Epidermal melanocyte (primary cell): ENCODE data around the gene COL8A2.
A peak's percentile ranks its signal among the peaks of the same experiment; 100 is the strongest.

Experiments used
- DNase-seq: peaks from one replicate; pipeline ENCODE4 v3.0.0; 2011; ENCODE audit warnings: low spot score; ENCODE audit not compliant: insufficient read length

COL8A2 gene

DNA sequence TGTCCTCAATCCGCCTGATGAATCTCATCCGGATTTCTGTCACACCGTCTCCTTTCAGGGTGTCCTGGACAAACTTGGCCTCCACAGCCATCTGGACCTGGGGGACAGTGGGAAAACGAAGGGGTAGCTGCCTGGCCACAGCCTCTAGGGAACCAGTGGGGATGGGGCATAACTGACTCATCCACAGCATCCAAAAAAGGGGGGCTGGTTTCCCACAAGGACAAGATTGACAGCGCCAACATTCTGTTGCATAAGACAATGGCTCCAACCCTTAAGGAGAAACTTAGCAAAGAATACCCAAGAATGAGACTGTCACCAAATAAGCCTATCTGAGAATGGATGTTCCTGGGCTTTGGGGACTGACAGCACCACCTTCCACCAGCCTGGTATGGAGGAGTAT lies 12.2 kb upstream of the COL8A2 start:
- DNase-seq: no peak

DNA sequence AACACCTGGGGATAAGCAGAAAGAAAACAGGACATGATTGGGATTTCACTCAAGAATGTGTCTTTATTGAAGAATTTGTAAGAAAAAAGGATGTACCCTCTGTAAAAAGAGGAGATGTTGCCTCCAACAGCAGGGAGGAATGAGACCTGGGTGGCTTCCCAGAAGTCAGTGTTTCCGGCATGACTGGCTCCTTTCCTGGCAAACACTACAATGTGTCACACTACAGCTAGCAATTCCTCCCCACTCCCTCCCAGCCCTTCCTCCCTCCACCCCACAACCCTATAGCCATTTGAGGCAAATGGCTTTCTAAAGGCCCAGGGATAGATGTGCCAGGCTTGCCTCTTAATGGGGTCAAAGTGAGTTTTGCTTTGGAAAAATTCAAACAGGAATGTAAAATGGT lies 11.5 kb upstream of the COL8A2 start:
- peak; percentile 17 for DNase-seq

DNA sequence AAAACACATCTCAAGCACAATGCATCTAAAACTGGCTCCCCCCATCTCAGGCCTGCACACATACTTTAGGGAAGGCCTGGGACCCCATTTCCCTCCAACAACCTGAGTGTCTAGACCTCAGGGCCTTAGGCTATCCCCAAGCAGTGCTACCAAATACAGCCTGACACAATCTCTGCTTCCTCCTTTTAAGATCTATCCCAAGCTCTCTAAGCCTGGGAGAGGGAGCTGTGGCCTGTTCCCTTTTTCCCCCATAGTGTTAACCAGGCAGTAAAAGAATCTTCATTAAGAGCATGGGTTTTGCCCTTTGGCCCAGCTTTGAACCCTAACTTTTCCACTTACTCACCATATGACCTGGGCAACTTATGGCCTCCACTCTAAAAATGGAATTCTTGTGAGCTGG lies 10.8 kb upstream of the COL8A2 start:
- DNase-seq: peak; percentile 8

DNA sequence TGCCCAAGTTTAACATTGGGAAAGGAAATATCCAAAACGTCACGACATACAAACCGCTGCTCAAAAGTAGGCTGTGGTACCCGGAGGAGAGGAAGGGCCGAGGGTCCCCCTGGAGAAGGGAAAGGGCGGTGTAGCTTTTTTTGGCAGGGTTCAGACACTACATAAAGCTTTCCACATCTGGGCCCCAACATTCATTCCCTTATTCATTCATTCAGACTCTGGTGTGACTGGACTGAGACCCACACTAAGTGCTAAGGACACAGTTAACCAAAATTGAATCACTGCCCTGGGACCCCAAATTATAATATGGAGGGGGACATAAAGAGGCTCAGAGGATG lies 10.3 kb upstream of the COL8A2 start:
- DNase-seq: no peak

DNA sequence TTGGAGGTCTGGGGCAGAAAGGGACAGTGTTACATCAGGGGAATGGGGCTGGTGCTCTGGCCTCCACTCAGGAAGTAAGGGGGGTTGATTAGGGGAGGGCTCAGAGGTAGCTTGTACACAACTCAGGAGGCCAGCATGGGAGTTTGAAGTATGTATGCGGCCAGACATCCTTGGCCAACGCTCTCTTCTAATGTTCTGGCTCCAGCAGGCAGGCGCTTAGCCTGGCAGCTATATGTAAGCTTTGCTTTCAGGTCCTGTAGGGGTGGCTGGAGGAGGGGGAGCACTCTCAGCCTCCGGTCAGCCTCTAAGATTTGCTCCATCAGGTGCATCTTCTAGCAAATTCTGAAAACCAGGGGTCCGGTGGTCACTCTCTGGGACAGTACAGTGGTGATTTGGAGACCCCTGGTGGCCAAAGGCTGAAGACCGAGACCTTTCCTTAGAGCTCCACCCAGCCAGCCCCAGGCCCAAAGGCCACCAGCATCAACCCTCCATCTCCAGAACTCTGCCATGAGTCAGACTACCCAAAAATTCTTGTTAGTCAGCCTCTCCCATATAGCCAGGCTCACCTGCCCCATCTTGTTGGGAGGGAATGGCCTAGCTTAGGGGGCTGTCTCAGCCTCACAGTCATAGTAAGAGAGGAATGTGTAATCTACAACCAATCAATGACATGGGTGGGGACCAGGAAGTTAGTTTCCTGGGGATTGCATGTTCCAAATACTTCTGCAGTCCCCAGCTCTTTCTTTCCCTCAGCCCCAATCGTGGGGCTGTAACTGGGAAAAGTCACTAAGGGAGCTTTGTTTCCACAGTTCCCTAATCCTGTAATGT lies 9.7 kb upstream of the COL8A2 start:
- DNase-seq: peak; percentile 67

DNA sequence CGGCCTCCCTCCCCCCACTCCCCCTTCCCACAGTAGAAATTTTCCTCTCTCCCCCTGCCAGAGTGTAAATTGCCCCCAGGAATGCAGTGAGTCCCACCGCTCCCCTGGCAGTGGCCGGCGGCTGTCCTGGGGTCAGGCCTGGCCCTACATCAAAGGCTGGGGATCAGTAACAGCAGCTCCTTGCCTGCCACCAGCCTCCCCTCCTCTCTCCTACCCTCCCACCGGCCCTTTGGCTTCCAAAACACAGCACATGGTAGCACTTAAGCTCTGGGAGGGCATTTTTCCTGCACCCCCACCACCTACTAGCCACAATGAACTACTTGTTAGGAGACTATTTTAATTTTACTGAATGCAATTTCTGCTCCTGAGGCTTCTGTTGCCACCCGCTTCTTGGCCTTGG lies 9.0 kb upstream of the COL8A2 start:
- DNase-seq: peak; percentile 9

DNA sequence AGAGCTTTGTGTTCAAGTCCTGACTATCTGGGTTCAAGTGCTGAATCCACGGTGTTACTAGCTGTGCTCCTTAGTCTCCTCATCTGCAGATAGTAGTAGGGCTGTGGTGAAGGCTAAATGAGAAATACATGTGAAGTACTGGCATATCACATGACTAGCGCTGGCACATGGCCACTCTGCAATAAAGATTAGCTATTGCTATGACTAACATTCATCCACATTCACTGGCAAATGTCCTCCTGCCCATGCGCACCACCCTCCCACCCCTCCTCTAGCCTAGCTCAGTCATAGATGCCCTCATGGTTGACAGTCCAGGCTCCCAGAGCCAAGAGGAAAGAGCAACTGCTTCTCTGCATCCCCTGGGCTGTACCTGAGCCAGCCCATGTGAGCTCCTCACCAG lies 8.5 kb upstream of the COL8A2 start:
- DNase-seq: peak; percentile 87

DNA sequence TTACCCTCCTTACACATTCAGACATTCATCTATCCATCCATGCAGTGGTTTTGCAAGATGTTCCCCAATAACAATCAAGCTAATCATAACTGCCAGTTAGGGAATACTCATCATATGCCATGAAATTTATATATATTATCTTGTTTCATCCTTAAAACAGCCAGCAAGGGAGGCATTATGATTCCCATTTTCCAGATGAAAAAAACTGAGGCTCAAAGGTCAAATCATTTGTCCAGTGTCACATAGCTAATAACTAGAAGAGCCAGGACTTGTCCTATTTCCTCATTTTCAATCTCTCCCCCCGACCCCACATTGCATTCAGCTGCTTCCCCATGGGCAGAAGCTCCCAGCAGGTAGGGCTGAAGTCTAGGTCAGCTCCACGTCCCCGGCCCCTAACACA lies 7.0 kb upstream of the COL8A2 start:
- DNase-seq: no peak

DNA sequence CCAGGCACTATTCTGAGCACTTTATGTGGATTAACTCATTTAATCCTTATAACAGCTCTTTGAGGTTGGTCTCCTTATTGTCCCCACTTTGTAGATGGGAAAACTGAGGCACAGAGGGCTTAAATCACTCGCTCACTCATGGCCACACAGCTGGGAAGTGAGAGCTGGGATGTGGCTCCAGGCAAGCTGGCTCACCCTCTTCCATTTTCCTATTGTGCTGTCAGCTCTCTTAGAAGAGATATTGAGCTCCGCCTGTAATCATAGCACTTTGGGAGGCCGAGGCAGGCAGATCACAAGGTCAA lies 3.8 kb upstream of the COL8A2 start:
- DNase-seq: no peak

DNA sequence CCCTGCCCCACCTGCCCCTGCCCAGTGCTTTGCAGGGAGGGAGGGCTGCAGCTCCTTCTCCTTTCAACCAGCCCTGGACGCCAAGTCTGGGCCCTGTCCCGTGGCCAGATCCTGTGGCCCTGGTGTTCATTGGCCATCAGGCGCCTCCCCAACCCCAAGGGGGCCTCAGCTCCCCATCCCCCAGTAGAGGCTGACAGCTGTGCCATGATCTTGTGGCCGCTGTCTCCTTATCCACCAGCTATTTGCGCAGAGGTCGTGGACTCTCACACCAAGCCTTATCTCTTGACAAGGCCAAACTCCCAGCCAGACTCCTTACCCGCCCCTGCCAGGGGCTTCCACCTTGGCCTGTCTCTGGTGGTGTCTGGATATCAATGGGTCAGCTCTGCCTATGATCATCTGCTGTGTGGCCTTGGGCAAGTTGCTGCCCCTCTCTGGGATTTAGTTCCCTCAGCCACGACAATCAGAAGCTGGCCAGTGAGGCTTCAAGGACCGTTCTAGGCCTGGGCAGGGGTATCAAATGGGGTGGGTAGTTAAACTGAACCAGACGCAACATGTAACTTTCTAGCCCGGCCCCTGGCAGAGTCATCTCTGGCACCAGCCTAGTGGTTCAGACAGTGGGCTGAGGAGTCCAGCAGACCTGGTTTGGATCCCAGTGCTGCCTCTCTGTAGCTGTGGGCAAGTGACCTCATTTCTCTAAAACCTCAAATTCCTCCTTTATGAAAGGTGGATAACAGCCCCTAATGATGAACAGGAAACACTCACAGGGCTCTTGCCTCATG lies 3.3 kb upstream of the COL8A2 start:
- peak; percentile 14 for DNase-seq

DNA sequence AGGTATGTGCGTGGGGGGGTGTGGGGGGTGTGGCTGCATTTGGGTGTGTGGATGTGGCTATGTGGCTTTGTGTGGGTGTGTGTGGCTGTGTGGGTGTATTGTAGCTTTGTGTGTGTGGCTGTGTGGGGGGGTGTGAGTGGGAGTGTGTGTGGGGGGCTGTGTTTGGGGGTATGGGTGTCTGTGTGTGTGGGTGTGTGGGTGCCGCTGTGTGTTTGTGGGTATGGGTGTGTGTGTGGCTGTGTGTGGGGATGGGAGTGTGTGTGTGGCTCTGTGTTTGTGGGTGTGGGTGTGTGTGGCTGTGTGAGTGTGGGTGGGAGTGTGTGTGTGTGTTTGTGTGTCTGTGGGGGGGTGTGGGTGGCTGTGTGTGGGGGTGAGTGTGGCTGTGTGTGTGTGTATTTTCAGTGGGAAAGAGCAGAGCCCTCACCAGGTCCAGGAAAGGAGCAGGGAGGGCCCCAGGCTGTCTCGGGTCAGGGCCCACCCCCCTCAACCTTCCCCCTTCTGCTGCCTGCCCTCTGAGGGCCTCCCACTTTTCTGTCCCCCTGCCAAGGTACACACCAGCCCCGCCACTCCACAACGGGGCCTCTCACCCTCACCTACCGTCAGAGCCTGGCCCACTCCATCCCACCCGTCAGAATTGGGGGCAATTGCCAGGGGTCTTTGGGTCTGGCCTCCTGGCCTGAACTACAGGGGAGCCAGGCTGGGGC lies 1.9 kb upstream of the COL8A2 start:
- DNase-seq: peak; percentile 3

DNA sequence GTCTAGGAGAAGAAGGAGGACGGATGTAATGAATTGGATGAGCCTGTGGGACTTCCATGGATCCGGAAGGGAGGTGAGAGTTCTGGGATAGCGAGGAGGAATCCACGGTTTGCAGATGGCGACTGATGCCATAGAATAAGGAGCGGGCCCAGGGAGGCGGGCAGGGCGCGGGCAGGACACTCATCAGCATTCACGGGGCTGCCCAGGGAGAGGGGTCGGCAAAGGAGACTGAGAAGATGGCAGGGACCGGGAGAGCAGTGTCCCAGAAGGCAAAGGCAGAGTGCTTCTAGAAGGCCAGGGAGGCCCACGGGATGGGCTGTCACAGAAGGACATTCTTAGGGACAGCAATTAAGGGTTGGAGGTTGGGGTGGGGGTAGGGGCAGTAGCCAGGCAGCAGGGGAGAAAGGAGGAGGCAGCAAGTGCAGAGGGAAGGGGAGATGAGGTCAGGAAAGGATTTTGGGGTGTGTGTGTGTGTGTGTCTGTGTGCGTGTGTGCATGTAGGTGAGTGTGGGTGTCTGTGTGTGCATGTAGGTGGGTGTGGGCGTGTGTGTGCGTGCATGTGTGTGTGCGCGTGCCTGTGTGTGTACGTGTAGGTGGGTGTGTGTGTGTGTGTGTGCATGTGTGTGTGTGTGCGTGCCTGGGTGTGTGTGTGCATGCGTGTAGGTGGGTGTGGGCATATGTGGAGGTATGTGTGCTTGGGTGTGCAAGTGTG lies 1.1 kb upstream of the COL8A2 start:
- DNase-seq: peak; percentile 2

DNA sequence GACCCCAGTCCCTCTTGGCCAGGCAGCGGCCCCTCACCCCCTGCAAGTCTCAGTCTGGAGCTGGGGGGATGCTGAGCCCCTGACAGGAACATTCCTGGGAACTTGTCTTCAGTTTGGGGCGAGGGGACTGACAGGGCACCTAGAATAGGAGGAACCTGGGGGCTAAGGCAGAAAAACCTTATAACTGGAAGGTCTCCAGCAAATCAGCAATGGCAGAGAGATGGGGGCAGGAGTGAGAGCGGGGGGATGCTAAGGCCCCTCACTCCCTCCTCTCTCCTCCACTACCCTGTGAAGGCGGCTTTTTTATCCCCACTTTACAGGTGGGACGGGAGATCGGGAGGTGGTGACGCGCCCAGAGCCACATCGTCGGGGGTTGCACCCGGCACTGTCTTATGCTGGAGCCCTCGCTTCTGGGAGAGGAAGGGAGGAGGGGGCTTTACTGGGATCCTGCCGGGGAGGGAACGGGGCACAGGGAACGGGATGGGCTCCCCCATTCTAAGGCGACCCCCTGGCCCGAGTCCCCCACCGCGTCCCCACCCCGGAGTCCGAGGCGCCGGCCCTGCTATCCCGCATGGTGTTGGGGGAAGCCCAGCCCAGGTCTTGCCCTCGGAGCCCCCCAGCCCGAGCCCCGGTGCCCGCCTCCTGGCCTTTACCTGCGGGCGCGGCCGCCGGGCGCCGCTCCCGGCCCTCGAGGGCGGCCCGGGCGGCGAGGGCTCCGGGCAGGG lies 456 bp downstream of the COL8A2 start:
- DNase-seq: peak; percentile 6

DNA sequence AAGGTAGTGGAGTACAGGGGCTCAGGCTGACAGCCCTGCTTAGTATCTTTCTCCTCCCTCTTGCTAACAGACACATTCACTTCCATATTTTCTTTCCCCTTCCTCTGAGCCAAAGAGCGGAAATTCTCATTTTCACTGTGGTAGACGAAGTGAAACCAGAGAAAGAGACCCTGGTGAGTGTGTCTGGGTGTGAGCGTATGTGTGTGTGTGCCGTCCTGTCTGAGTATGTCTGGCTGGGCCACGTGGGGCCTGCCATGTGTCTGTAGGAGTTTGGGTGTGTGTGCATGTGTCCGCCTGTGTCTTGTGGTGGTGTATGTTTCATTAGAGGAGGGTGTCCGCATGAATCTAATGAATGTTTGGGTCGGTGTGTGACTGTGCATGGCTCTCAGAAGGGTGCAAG lies 1.7 kb downstream of the COL8A2 start:
- DNase-seq: peak; percentile 15

DNA sequence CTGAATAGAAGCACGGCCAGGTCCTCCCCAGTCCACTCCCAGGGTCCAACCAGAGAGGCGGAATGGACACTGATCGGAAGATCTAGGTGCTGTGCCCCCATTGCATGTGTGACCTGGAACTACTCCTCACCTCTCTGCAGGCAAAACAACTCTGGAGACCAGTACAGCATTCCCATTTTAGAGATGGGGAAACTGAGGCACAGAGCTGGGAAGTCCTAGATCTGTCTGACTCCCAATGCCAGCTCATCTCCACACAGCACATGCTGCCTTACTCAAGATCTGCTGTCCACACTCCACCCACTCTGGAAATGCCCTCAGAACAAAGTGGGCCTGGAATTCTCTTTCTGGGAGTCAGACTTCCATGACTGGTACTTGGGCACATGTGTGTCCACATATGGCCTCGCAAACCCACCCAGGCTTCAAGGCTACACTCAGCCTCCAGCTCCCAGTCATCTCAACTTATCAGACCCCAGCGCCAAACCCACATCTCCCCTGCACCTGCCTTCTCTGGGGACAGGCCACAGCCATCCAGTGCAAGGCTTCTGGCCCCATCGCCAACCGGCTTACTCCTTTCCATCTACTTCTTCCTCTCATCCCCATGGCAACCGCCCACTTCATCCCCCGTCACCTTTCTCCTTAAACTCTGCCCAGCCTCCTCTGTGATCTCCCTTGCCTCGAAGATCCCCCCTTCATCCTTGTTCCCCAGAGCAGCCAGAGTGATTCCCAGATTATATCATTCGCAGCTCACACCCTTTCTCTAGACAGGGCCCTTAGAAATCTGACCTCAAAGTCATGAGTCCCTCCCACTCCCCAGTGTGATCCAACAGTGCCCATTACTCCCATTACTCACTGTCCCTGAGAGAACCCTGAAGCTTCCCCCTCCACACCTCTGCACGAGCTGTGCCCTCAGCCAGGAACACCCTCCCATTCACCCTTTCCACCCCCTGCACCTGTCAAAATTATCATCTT lies 2.7 kb downstream of the COL8A2 start:
- peak; percentile 9 for DNase-seq

DNA sequence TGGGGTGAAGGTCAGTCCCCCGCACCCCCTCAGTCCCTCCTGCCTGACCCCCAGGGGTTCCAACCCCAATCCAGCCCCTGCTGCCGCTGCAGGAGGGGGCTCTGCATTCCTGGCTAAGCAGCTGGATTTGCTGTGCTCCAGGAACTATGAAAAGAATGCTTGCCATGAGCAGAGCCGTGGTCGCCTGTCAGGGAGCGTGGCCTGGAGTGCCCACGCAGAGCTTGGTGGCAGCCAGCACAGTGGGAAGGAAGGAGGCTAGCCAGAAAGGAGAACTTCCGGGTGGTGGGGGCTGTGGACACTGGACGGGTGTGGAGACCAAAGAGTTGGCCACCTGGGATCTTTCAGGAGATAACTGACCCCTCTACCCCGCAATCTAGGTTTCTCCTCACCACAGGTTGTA lies 5.6 kb downstream of the COL8A2 start:
- peak; percentile 28 for DNase-seq

DNA sequence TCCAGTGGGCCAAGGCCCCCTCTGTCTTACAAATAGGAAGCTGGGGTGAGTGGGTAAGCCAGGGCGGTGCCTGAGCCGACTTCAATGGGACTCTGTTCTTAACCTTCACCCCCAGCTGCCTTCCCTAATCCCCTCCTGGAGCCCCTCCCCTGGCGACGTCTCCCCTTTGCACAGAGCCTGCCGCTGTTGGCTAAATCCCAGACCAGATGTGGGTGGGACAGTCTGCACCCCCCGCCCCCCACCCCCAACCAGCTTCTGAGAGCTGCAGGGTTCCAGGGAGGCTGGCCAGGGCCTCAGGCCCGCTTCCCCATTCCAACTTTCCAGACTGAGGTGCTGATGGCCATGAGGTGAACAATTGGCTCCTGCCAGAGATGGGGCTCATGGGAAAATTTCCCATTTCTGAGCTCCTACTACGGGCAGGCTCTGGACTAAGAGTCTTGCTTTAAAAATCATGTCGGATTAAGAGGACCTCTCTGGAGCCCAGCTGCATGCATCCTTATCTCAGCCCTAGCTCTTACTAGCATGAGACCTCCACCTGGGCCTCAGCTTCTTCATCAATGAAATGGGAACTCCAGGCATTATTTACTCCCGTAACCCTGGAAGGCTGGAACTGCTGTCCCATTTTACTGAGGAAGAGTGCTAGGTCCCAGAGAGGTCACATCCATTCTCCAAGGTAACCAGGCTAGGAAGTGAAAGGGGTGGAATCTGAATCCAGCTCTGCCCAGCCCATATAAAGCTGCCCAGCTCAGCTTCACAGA lies 6.4 kb downstream of the COL8A2 start:
- peak; percentile 14 for DNase-seq

DNA sequence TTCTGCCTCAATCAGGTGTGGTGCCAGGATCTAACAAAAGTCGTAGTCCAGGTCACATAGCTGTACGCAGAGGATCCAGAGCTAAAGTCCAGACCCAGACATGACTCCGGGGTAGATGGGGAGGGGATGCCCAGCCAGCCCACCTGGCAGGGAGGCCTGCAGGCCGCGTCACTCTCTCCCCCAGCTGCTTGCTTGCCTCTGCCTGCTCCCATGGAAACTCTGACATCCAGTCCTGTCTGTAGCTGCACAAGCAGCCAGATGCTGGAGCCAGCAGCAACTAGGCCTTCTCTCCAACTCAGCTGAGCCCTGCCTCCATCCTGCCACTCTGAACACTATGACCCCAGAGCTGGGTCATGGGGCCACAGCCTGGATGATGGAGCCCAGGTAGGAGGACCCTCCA lies 8.1 kb downstream of the COL8A2 start:
- DNase-seq: no peak

DNA sequence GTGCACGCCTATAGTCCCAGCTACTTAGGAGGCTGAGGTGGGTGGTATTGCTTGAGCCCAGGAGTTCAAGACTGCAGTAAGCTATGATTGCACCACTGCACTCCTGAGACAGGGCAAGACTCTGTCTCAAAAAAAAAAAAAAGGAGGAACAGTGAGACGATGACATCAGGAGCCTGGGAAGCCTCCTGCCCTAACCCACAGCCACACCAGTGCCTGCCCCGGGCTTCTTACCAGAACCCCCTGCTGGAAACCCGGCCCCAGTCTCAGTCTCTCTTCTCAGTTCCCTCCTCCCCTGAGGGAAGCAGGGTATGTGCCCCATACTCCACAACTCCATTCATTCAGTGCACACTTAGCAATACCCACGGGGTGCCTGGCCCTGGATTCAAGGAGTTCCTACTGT lies 9.1 kb downstream of the COL8A2 start:
- DNase-seq: no peak
